Peyer's patch (tissue), 4 donors: ENCODE measurements around the gene SLC2A10. TPM values are rescaled to one million over a fixed set of nuclear protein-coding genes. Genes with fewer than 3 reads are reported as not detected.

Experiments
- DNase-seq, 3 donors: peaks; one replicate each; pipeline ENCODE4 v3.0.0-alpha.2; 2017 to 2019
- H3K27ac ChIP-seq, 4 donors: fragments of 200-600 bp; sonication (generic); one replicate each; pipeline ENCODE4 v1.5.1; 2016 to 2019
- H3K27me3 ChIP-seq, 2 donors: fragments of 200-600 bp; sonication (generic); one replicate each; pipeline ENCODE4 v1.5.1; 2019
- H3K36me3 ChIP-seq, 3 donors: fragments of 200-600 bp; sonication (generic); one replicate each; pipeline ENCODE4 v1.5.1; 2016 to 2019
- H3K4me1 ChIP-seq, 4 donors: fragments of 200-600 bp; sonication (generic); one replicate each; pipeline ENCODE4 v1.5.1; 2016 to 2019
- H3K4me3 ChIP-seq, 4 donors: fragments of 200-600 bp; sonication (generic); 1 replicate in 3 of 4; 2 replicates in 1 of 4; pipeline ENCODE4 v1.5.1; 2016 to 2019; ENCODE audit warnings: mild to moderate bottlenecking in 1 of 4
- H3K9me3 ChIP-seq, 4 donors: fragments of 200-600 bp; sonication (generic); one replicate each; pipeline ENCODE4 v1.5.1; 2016 to 2019; ENCODE audit warnings: mild to moderate bottlenecking in 1 of 4
- CTCF ChIP-seq, 6 experiments: fragments of 450-650 bp in 4 of 6; fragments of 200-600 bp in 2 of 6; sonication (generic) in 1 of 6; IDR thresholded peaks; one replicate each; pipeline ENCODE4 v1.5.1; 2017 to 2019; ENCODE audit warnings: antibody characterized with exemption in 6 of 6, mild to moderate bottlenecking in 3 of 6, moderate library complexity in 1 of 6
- POLR2A ChIP-seq, 2 donors: fragments of 450-650 bp; IDR thresholded peaks; one replicate each; pipeline ENCODE4 v1.5.1; 2017; ENCODE audit warnings: antibody characterized with exemption in 2 of 2, mild to moderate bottlenecking in 2 of 2, moderate library complexity in 2 of 2
- total RNA-seq, 4 donors: library from RNA; depleted of rRNA; stranded (reverse); fragments of >200 nt; gene quantifications; one replicate each; pipeline ENCODE4 v1.1.0, GENCODE V29; 2016

SLC2A10 gene
- total RNA-seq, 4 donors from 2014 or later: 8.3 to 19.0 (median 15.4) TPM

- no peaks in the 10 kb centered on the region for H3K36me3 ChIP-seq
- H3K4me1 ChIP-seq: no peaks in the 10 kb centered on the region
- H3K9me3 ChIP-seq: no peaks in the 10 kb centered on the region
- no peak for TF ChIP-seq POLR2A (IDR thresholded peaks at IDR 0.05)
- no peak for TF ChIP-seq CTCF (IDR thresholded peaks at IDR 0.05)
- H3K27ac ChIP-seq: no peak overlapping the region
- no peak for DNase-seq
- no peaks in the 10 kb centered on the region for H3K27me3 ChIP-seq
- no peak overlapping the region for H3K4me3 ChIP-seq
These were observed 33.2 kb downstream of the SLC2A10 start for GRCh38 chr20:46742669-46743045.

GRCh38 chr20:46743088-46743487 is 33.6 kb downstream of the SLC2A10 start:
- no peaks in the 10 kb centered on the region for H3K36me3 ChIP-seq
- H3K4me1 ChIP-seq: no peaks in the 10 kb centered on the region
- H3K9me3 ChIP-seq: no peaks in the 10 kb centered on the region
- DNase-seq: no peak
- no peak overlapping the region for H3K27ac ChIP-seq
- no peaks in the 10 kb centered on the region for H3K27me3 ChIP-seq
- H3K4me3 ChIP-seq: no peak overlapping the region
- no peak for TF ChIP-seq CTCF (IDR thresholded peaks at IDR 0.05)

- Histone ChIP-seq H3K4me1 (no peaks in the 10 kb centered on the region), H3K27me3 (no peaks in the 10 kb centered on the region), H3K27ac (no peak overlapping the region), H3K4me3 (no peak overlapping the region), H3K36me3 (no peaks in the 10 kb centered on the region), H3K9me3 (no peaks in the 10 kb centered on the region)
- no peak for TF ChIP-seq CTCF (IDR thresholded peaks at IDR 0.05)
- TF ChIP-seq POLR2A (IDR thresholded peaks at IDR 0.05): no peak
- DNase-seq: no peak
These were observed 37.6 kb downstream of the SLC2A10 start for GRCh38 chr20:46746956-46747526.

GRCh38 chr20:46749147-46749546 is 39.7 kb downstream of the SLC2A10 start:
- H3K4me3 ChIP-seq: no peak overlapping the region
- no peaks in the 10 kb centered on the region for H3K36me3 ChIP-seq
- TF ChIP-seq POLR2A (IDR thresholded peaks at IDR 0.05) (no peak), CTCF (IDR thresholded peaks at IDR 0.05) (no peak)
- no peak for DNase-seq
- H3K9me3 ChIP-seq: no peaks in the 10 kb centered on the region
- no peak overlapping the region for H3K27ac ChIP-seq
- H3K27me3 ChIP-seq: no peaks in the 10 kb centered on the region
- H3K4me1 ChIP-seq: no peaks in the 10 kb centered on the region

GRCh38 chr20:46751856-46752255 is 42.4 kb downstream of the SLC2A10 start:
- TF ChIP-seq POLR2A (IDR thresholded peaks at IDR 0.05): no peak
- no peak for TF ChIP-seq CTCF (IDR thresholded peaks at IDR 0.05)
- DNase-seq: no peak
- no peak overlapping the region for H3K27ac ChIP-seq
- H3K27me3 ChIP-seq: no peaks in the 10 kb centered on the region
- no peak overlapping the region for H3K4me3 ChIP-seq
- H3K4me1 ChIP-seq: no peaks in the 10 kb centered on the region
- H3K36me3 ChIP-seq: no peaks in the 10 kb centered on the region
- no peaks in the 10 kb centered on the region for H3K9me3 ChIP-seq

GRCh38 chr20:46752728-46753127 is 43.3 kb downstream of the SLC2A10 start:
- Histone ChIP-seq H3K9me3 (no peaks in the 10 kb centered on the region), H3K36me3 (no peaks in the 10 kb centered on the region), H3K27ac (no peak overlapping the region), H3K4me1 (no peaks in the 10 kb centered on the region), H3K27me3 (no peaks in the 10 kb centered on the region), H3K4me3 (no peak overlapping the region)
- DNase-seq: peak; percentile 19 to 81 (median 70)
- peak; percentile 18 to 63 (median 58) for TF ChIP-seq CTCF (IDR thresholded peaks at IDR 0.05)
- TF ChIP-seq POLR2A (IDR thresholded peaks at IDR 0.05): no peak
